Heart left ventricle (tissue), 13 donors: Measurements from ENCODE around the gene MUC15.

ENCODE experiments used
- POLR2A ChIP-seq, 2 donors: fragments of 450-650 bp; IDR thresholded peaks; one replicate each; pipeline ENCODE4 v1.6.1; 2017; ENCODE audit warnings: antibody characterized with exemption in 2 of 2, mild to moderate bottlenecking in 2 of 2, moderate library complexity in 2 of 2
- TF ChIP-seq, protein P1 (sequence below), 12 donors: fragments of 200-600 bp; sonication (generic) in 4 of 12; IDR thresholded peaks; one replicate each; pipeline versions ENCODE4 v1.5.0 to v1.8.0; 2018 to 2022; ENCODE audit warnings: antibody characterized with exemption in 12 of 12, mild to moderate bottlenecking in 5 of 12
- donor health status: ischemic (EF 13 %, LVEDD 7.1; RV severe dilation, severe dysfunction).
- donor health status: DM: no; HTN: yes; CAD: no.
- donor health status: DM: no; HTN: no; CAD: no.
- donor health status: ischemic (EF 25% LVEDD 6.9; RV normal size, moderate dysfunction).
- donor health status: ischemic (EF 25% LVEDD 5.7; RV mildly dilated, moderate dysfunction).
- donor health status: ischemic (EF 35%, LVEDD 5.7; RV mildly dilated, moderate dysfunction).
- donor health status: nonischemic (EF 11% LVEDD 7.7; RV severe dilation, severe dysfunction).
- donor health status: DM: yes; HTN: yes; CAD: no.
- donor health status: PGD.
- donor health status: ischemic (EF 29% LVEDD 5.4; RV normal size, mild dysfunction).
- donor health status: nonischemic (EF 23%, LVEDD 6.1; RV moderate dilation, normal function).

DNA sequence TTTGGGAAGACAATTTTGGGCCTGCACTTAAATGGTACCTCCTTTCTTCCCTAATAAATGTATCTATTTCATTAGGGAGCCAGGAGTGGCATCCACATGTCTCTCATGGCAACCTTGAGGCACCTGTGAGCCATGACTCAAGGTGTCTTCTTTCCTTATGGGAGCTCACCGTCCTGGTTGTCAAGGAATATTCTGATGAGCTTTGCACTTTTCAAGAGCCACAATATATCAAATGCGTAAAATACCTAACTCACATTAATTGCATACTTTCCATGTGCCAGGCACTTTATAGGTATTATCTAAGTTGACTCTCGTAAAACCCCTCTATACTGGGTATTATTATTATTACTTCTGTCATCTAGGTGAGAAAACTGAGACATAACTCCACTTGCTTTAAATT lies 32.5 kb downstream of the MUC15 start:
- TF ChIP-seq, protein P1, sequence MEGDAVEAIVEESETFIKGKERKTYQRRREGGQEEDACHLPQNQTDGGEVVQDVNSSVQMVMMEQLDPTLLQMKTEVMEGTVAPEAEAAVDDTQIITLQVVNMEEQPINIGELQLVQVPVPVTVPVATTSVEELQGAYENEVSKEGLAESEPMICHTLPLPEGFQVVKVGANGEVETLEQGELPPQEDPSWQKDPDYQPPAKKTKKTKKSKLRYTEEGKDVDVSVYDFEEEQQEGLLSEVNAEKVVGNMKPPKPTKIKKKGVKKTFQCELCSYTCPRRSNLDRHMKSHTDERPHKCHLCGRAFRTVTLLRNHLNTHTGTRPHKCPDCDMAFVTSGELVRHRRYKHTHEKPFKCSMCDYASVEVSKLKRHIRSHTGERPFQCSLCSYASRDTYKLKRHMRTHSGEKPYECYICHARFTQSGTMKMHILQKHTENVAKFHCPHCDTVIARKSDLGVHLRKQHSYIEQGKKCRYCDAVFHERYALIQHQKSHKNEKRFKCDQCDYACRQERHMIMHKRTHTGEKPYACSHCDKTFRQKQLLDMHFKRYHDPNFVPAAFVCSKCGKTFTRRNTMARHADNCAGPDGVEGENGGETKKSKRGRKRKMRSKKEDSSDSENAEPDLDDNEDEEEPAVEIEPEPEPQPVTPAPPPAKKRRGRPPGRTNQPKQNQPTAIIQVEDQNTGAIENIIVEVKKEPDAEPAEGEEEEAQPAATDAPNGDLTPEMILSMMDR (IDR thresholded peaks at IDR 0.05), result no peak
- no peak for TF ChIP-seq POLR2A (IDR thresholded peaks at IDR 0.05)
